IMR-90 (cell line): ENCODE data around the gene KIAA0825. TPM values are rescaled to one million over a fixed set of nuclear protein-coding genes. Genes with fewer than 3 reads are reported as not detected.

Experiments
- ATAC-seq: fragments of 200-7000 bp; cut with Tn5 transposase; 2 replicates; pipeline ENCODE4 v1.9.1; 2020; ENCODE audit warnings: low read depth, mild to moderate bottlenecking, moderate library complexity
- BruUV-seq: library from RNA; stranded (reverse); fragments of 400-500 nt; replicated peaks from 2 replicates; lab custom pipeline; 2021; lab: Mats Ljungman, UMichigan
- CTCF ChIA-PET: fragments of 300-600 bp; formaldehyde crosslinking; extraction: SDS; loops from one replicate; lab custom pipeline; 2021; ENCODE audit warnings: antibody characterized with exemption; lab: Yijun Ruan, JAX
- POLR2A ChIA-PET: fragments of 300-600 bp; sonication (Branson Sonifier 250); formaldehyde crosslinking; loops from one replicate; lab custom pipeline; 2022; ENCODE audit warnings: antibody characterized with exemption; ENCODE audit not compliant: unreplicated experiment; lab: Charles Lee
- DNase-seq: peaks from one replicate; pipeline ENCODE4 v3.0.0; 2013
- H2AFZ ChIP-seq: replicated peaks from 2 replicates; pipeline ENCODE3; 2013; ENCODE audit warnings: low read length, mild to moderate bottlenecking; ENCODE audit not compliant: poor library complexity
- H2AK5ac ChIP-seq: 2 replicates; pipeline ENCODE4 v1.6.1; 2013; ENCODE audit warnings: low read depth, low read length, inconsistent platforms
- H2AK9ac ChIP-seq: replicated peaks from 2 replicates; pipeline ENCODE3; 2013; ENCODE audit warnings: mild to moderate bottlenecking, low read depth, low read length, moderate library complexity; ENCODE audit not compliant: poor library complexity
- H2BK120ac ChIP-seq: 2 replicates; pipeline ENCODE4 v1.6.1; 2013; ENCODE audit warnings: low read depth, low read length, inconsistent platforms
- H2BK15ac ChIP-seq: 3 replicates; pipeline ENCODE4 v1.6.1; 2013; ENCODE audit warnings: low read depth, low read length, inconsistent platforms
- H2BK20ac ChIP-seq: 2 replicates; pipeline ENCODE4 v1.6.1; 2013; ENCODE audit warnings: low read depth, mild to moderate bottlenecking, inconsistent platforms, low read length, moderate library complexity
- H2BK5ac ChIP-seq: 2 replicates; pipeline ENCODE4 v1.6.1; 2013; ENCODE audit warnings: mild to moderate bottlenecking, low read depth, low read length, inconsistent platforms; ENCODE audit not compliant: poor library complexity, severe bottlenecking
- H3K14ac ChIP-seq: replicated peaks from 2 replicates; pipeline ENCODE4 v1.6.1; 2013; ENCODE audit warnings: low read depth, low read length, inconsistent platforms
- H3K18ac ChIP-seq: 2 replicates; pipeline ENCODE4 v1.6.1; 2013; ENCODE audit warnings: low read depth, low read length, control low read depth
- H3K23ac ChIP-seq: 2 replicates; pipeline ENCODE4 v1.6.1; 2013; ENCODE audit warnings: low read depth, low read length, inconsistent platforms
- H3K27ac ChIP-seq: 2 replicates; pipeline ENCODE4 v1.5.1; 2013; ENCODE audit warnings: mild to moderate bottlenecking, control low read depth, low read length; ENCODE audit not compliant: insufficient read depth
- H3K27me3 ChIP-seq: 2 replicates; pipeline ENCODE4 v1.6.1; 2013; ENCODE audit warnings: low read length; ENCODE audit not compliant: control insufficient read depth, insufficient read depth
- H3K36me3 ChIP-seq: 2 replicates; pipeline ENCODE4 v1.6.1; 2013; ENCODE audit warnings: low read length, mixed read lengths; ENCODE audit not compliant: control insufficient read depth, insufficient read depth
- H3K4ac ChIP-seq: 2 replicates; pipeline ENCODE4 v1.6.1; 2013; ENCODE audit warnings: low read depth, low read length, inconsistent platforms
- H3K4me1 ChIP-seq: 2 replicates; pipeline ENCODE4 v1.6.1; 2013; ENCODE audit warnings: low read length, mixed read lengths; ENCODE audit not compliant: control insufficient read depth, insufficient read depth
- H3K4me2 ChIP-seq: 2 replicates; pipeline ENCODE4 v1.6.1; 2013; ENCODE audit warnings: low read depth, mild to moderate bottlenecking, control low read depth, low read length, moderate library complexity
- H3K4me3 ChIP-seq: 2 replicates; pipeline ENCODE4 v1.5.1; 2013; ENCODE audit warnings: low read depth, mild to moderate bottlenecking, control low read depth, low read length, moderate library complexity; ENCODE audit not compliant: insufficient read depth
- H3K56ac ChIP-seq: 2 replicates; pipeline ENCODE4 v1.6.1; 2013; ENCODE audit warnings: low read length, inconsistent platforms; ENCODE audit not compliant: insufficient read depth; ENCODE audit errors: extremely low read depth
- H3K79me1 ChIP-seq, 2 experiments: 2 replicates each; pipeline ENCODE4 v1.6.1; 2013; ENCODE audit warnings: low read length in 2 of 2, inconsistent platforms in 1 of 2, low read depth in 1 of 2
- H3K9ac ChIP-seq: 2 replicates; pipeline ENCODE4 v1.6.1; 2013; ENCODE audit warnings: low read depth, low read length, control low read depth
- H3K9me1 ChIP-seq: 2 replicates; pipeline ENCODE4 v1.6.1; 2013; ENCODE audit warnings: low read length, inconsistent platforms; ENCODE audit not compliant: insufficient read depth
- H3K9me3 ChIP-seq: 2 replicates; pipeline ENCODE4 v1.6.1; 2013; ENCODE audit warnings: low read length; ENCODE audit not compliant: control insufficient read depth, insufficient read depth
- H4K20me1 ChIP-seq: 2 replicates; pipeline ENCODE4 v1.6.1; 2013; ENCODE audit warnings: low read length, inconsistent platforms; ENCODE audit not compliant: insufficient read depth
- H4K5ac ChIP-seq: 2 replicates; pipeline ENCODE4 v1.6.1; 2013; ENCODE audit warnings: mild to moderate bottlenecking, low read depth, low read length, control low read depth
- H4K8ac ChIP-seq, 2 experiments: 2 replicates each; pipeline ENCODE4 v1.6.1; 2013; ENCODE audit warnings: low read depth in 2 of 2, low read length in 2 of 2, control low read depth in 1 of 2, inconsistent platforms in 1 of 2
- H4K91ac ChIP-seq: 2 replicates; pipeline ENCODE4 v1.6.1; 2013; ENCODE audit warnings: low read depth, low read length, inconsistent platforms; ENCODE audit not compliant: insufficient read depth
- BHLHE40 ChIP-seq: fragments of 150-350 bp; IDR thresholded peaks from 2 replicates; pipeline ENCODE4 v1.6.1; 2016; ENCODE audit warnings: mild to moderate bottlenecking, low read depth, low read length
- CEBPB ChIP-seq: IDR thresholded peaks from 2 replicates; pipeline ENCODE4 v1.6.1; 2012; ENCODE audit warnings: low read depth, low read length, improper control_type of control experiment
- CHD1 ChIP-seq: IDR thresholded peaks from 2 replicates; pipeline ENCODE4 v1.6.1; 2012; ENCODE audit warnings: low read depth, low read length, improper control_type of control experiment
- CTCF ChIP-seq: conservative IDR thresholded peaks from 2 replicates; pipeline ENCODE4 v1.5.1; 2012; ENCODE audit warnings: mild to moderate bottlenecking, low read depth, low read length, improper control_type of control experiment
- ELK1 ChIP-seq: fragments of 150-350 bp; IDR thresholded peaks from 2 replicates; pipeline ENCODE4 v1.6.1; 2016; ENCODE audit warnings: low read depth, mild to moderate bottlenecking, low read length, moderate library complexity, borderline replicate concordance
- FOS ChIP-seq: fragments of 150-350 bp; IDR thresholded peaks from 2 replicates; pipeline ENCODE4 v1.6.1; 2016; ENCODE audit warnings: low read depth, low read length
- MAFK ChIP-seq: IDR thresholded peaks from 2 replicates; pipeline ENCODE4 v1.6.1; 2012; ENCODE audit warnings: low read depth, low read length, improper control_type of control experiment
- MAZ ChIP-seq: IDR thresholded peaks from 2 replicates; pipeline ENCODE4 v1.6.1; 2012; ENCODE audit warnings: low read depth, mild to moderate bottlenecking, low read length, improper control_type of control experiment, moderate library complexity, borderline replicate concordance
- MXI1 ChIP-seq: IDR thresholded peaks from 2 replicates; pipeline ENCODE4 v1.6.1; 2012; ENCODE audit warnings: low read depth, mild to moderate bottlenecking, low read length, moderate library complexity, borderline replicate concordance
- NFE2L2 ChIP-seq: fragments of 150-350 bp; IDR thresholded peaks from 2 replicates; pipeline ENCODE4 v1.6.1; 2016; ENCODE audit warnings: low read depth, mild to moderate bottlenecking, low read length
- POLR2A ChIP-seq: IDR thresholded peaks from 2 replicates; pipeline ENCODE4 v1.6.1; 2012; ENCODE audit warnings: mild to moderate bottlenecking, low read depth, low read length
- RAD21 ChIP-seq: IDR thresholded peaks from 2 replicates; pipeline ENCODE4 v1.6.1; 2012; ENCODE audit warnings: low read length, improper control_type of control experiment
- RCOR1 ChIP-seq: IDR thresholded peaks from 2 replicates; pipeline ENCODE4 v1.6.1; 2012; ENCODE audit warnings: mild to moderate bottlenecking, low read length, improper control_type of control experiment; ENCODE audit not compliant: insufficient replicate concordance
- RFX5 ChIP-seq: IDR thresholded peaks from 2 replicates; pipeline ENCODE4 v1.8.0; 2012; ENCODE audit warnings: low read depth, mild to moderate bottlenecking, low read length, moderate library complexity
- SMC3 ChIP-seq: fragments of 150-350 bp; IDR thresholded peaks from 2 replicates; pipeline ENCODE4 v1.6.1; 2016; ENCODE audit warnings: low read depth, mild to moderate bottlenecking, antibody characterized with exemption, low read length, moderate library complexity
- USF2 ChIP-seq: fragments of 150-350 bp; IDR thresholded peaks from 2 replicates; pipeline ENCODE4 v1.6.1; 2017; ENCODE audit warnings: mild to moderate bottlenecking, antibody characterized with exemption, low read length, low read depth
- dilution Hi-C: fragments of 300-500 bp; cut with HindIII; formaldehyde crosslinking; loops from one replicate; pipeline ENCODE4 v1.14.3; 2018; ENCODE audit warnings: low sequenced_read_pairs; ENCODE audit not compliant: unreplicated experiment
- in situ Hi-C: fragments of 300-500 bp; cut with MboI; formaldehyde crosslinking; loops from 3 replicates; pipeline ENCODE4 v1.14.3; 2019; ENCODE audit warnings: low sequenced_read_pairs, inconsistent platforms, mixed read lengths
- intact Hi-C: fragments of 100-400 bp; cut with micrococcal nuclease; formaldehyde crosslinking; loops from 2 replicates; pipeline ENCODE4 v1.10.0; 2022
- polyA plus RNA-seq, 3 experiments: library from polyadenylated mRNA; depleted of rRNA; stranded (reverse); fragments of >200 nt; gene quantifications; 2 replicates each; pipeline ENCODE4 v1.2.3, GENCODE V29; 2012; ENCODE audit warnings: low replicate concordance in 1 of 3
- total RNA-seq: library from RNA; depleted of rRNA; stranded (reverse); fragments of >200 nt; gene quantifications from 2 replicates; pipeline ENCODE4 v1.2.3, GENCODE V29; 2012

The KIAA0825 gene
- total and polyA plus RNA-seq, 2 of the 4 experiments (the other 2 are of a cell fraction), result 0.46 to 1.8 TPM

GRCh38 chr5:94431696-94432095 is 186.7 kb downstream of the KIAA0825 start:
- in situ Hi-C loops, result no loop called here

More at GRCh38 chr5:94431696-94432095, 186.7 kb downstream of the KIAA0825 start:
- Histone ChIP-seq H2BK5ac (no peak overlapping the region), H3K9ac (no peak overlapping the region), H4K8ac (no peak overlapping the region), H4K91ac (no peak overlapping the region), H4K5ac (no peak overlapping the region), H3K14ac (no peak overlapping the region), H2BK20ac (no peak overlapping the region), H3K4me3 (no peak overlapping the region), H3K9me3 (no peaks in the 10 kb centered on the region), H3K4ac (no peak overlapping the region), H3K56ac (no peak overlapping the region), H2AFZ (no peak overlapping the region), H3K27ac (no peak overlapping the region), H3K18ac (no peak overlapping the region), H3K4me2 (no peak overlapping the region), H3K79me1 (no peaks in the 10 kb centered on the region), H3K9me1 (no peaks in the 10 kb centered on the region), H2BK120ac (no peak overlapping the region), H3K27me3 (no peaks in the 10 kb centered on the region), H2AK5ac (no peak overlapping the region), H2AK9ac (no peak overlapping the region), H2BK15ac (no peak overlapping the region), H4K20me1 (no peaks in the 10 kb centered on the region), H3K36me3 (no peaks in the 10 kb centered on the region), H3K23ac (no peak overlapping the region), H3K4me1 (no peaks in the 10 kb centered on the region)
- dilution Hi-C loops, result no loop called here
- intact Hi-C loops, result no loop called here
- no peak for ATAC-seq
- DNase-seq, result no peak
- POLR2A ChIA-PET, result no interaction called here
- TF ChIP-seq RAD21 (no peak), RCOR1 (no peak), USF2 (no peak), MXI1 (no peak), MAFK (no peak), CTCF (no peak), POLR2A (no peak), CEBPB (no peak), MAZ (no peak), RFX5 (no peak), CHD1 (no peak), ELK1 (no peak), SMC3 (no peak), NFE2L2 (no peak), FOS (no peak), BHLHE40 (no peak)
- BruUV-seq, result no TSS peak
- CTCF ChIA-PET, result no interaction called here
